Caco-2 (cell line): ENCODE measurements around the gene TUBGCP6. TPM values are rescaled to one million over a fixed set of nuclear protein-coding genes. Genes with fewer than 3 reads are reported as not detected.
"Not testable (repeated sequence)": the region's sequence is repeated elsewhere in the genome, so short reads cannot be mapped to it uniquely, and the experiment has no call there.

Source experiments
- BruUV-seq: library from RNA; stranded (reverse); fragments of 400-500 nt; replicated peaks from 2 replicates; lab custom pipeline; 2021; lab: Mats Ljungman, UMichigan
- CTCF ChIA-PET: fragments of 300-600 bp; sonication (Branson Sonifier 250); formaldehyde crosslinking; loops from one replicate; lab custom pipeline; 2022; ENCODE audit warnings: antibody characterized with exemption; lab: Charles Lee
- POLR2A ChIA-PET: fragments of 300-600 bp; sonication (Branson Sonifier 250); formaldehyde crosslinking; loops from one replicate; lab custom pipeline; 2022; ENCODE audit warnings: antibody characterized with exemption; lab: Charles Lee
- DNase-seq, 2 experiments: peaks; one replicate each; pipeline versions ENCODE4 v3.0.0 to v3.0.0-alpha.2; 2020 to 2022
- H3K27me3 ChIP-seq: replicated peaks from 2 replicates; pipeline ENCODE4 v1.6.0; 2011; ENCODE audit warnings: low read length; ENCODE audit not compliant: control insufficient read depth, insufficient read depth
- H3K36me3 ChIP-seq: 2 replicates; pipeline ENCODE4 v1.5.1; 2011; ENCODE audit warnings: low read length; ENCODE audit not compliant: control insufficient read depth, insufficient read depth
- H3K4me1 ChIP-seq: fragments of 250-450 bp; sonication (Bioruptor Pico); 2 replicates; pipeline ENCODE4 v1.5.1; 2020; ENCODE audit warnings: mild to moderate bottlenecking
- H3K4me3 ChIP-seq: 2 replicates; pipeline ENCODE4 v1.5.1; 2011; ENCODE audit warnings: low read depth, mild to moderate bottlenecking, control low read depth, low read length
- H3K9me3 ChIP-seq: fragments of 250-450 bp; sonication (Bioruptor Pico); 2 replicates; pipeline ENCODE4 v1.5.1; 2020; ENCODE audit warnings: mild to moderate bottlenecking, moderate library complexity
- H3K27ac Mint-ChIP-seq: one replicate; pipeline ENCODE4 v1.8.0; 2022; ENCODE audit warnings: mixed read lengths; ENCODE audit not compliant: unreplicated experiment
- H3K27me3 Mint-ChIP-seq: one replicate; pipeline ENCODE4 v1.8.0; 2022; ENCODE audit warnings: mixed read lengths; ENCODE audit not compliant: insufficient read depth, unreplicated experiment
- H3K36me3 Mint-ChIP-seq: one replicate; pipeline ENCODE4 v1.8.0; 2022; ENCODE audit warnings: mild to moderate bottlenecking, mixed read lengths; ENCODE audit not compliant: insufficient read depth, unreplicated experiment
- H3K4me1 Mint-ChIP-seq: one replicate; pipeline ENCODE4 v1.8.0; 2022; ENCODE audit warnings: low read depth, mixed read lengths; ENCODE audit not compliant: unreplicated experiment
- H3K4me3 Mint-ChIP-seq: one replicate; pipeline ENCODE4 v1.8.0; 2022; ENCODE audit warnings: mild to moderate bottlenecking, moderate library complexity, mixed read lengths; ENCODE audit not compliant: unreplicated experiment
- H3K9me3 Mint-ChIP-seq: one replicate; pipeline ENCODE4 v1.8.0; 2022; ENCODE audit warnings: mixed read lengths; ENCODE audit not compliant: unreplicated experiment
- intact Hi-C: fragments of 100-400 bp; cut with micrococcal nuclease; formaldehyde crosslinking; loops from one replicate; pipeline ENCODE4 v1.10.0; 2022; ENCODE audit not compliant: unreplicated experiment
- total RNA-seq: library from RNA; stranded (reverse); gene quantifications from 2 replicates; pipeline ENCODE4 v1.2.3, GENCODE V29; 2022
- TF ChIP-seq, protein P1 (sequence below), 2 experiments: fragments of 200-600 bp in 1 of 2; IDR thresholded peaks; 1 replicate in 1 of 2; 2 replicates in 1 of 2; pipeline versions ENCODE4 v1.5.1 to v1.8.0; 2011 to 2022; ENCODE audit warnings: antibody characterized with exemption in 1 of 2, control low read depth in 1 of 2, inconsistent platforms in 1 of 2, low read depth in 1 of 2, low read length in 1 of 2, mild to moderate bottlenecking in 1 of 2, moderate library complexity in 1 of 2; ENCODE audit not compliant: insufficient read depth in 1 of 2, severe bottlenecking in 1 of 2, unreplicated experiment in 1 of 2

Gene TUBGCP6
- total RNA-seq, 1 experiment from 2014 or later, result 29.3 TPM

DNA sequence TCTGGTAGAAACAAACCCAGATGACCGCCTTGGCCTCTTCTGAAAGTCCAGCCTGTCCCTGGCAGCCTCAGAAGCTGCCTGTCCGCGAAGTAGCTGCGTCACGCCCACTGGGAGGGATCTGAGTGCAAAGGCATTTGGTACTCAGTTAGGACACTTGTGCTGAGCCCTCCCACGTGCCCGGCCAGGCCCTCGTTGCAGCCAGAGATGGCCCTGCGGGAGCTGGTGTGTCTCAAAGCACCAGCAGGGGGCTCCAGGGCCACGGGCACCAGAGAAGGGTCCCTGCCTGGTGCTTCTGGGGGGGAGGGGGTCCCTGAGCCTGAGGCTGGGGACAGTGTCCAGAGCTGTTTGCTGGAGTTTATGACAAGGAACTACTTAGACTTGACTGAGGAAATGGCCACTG, 38.2 kb downstream of the TUBGCP6 start:
- Mint-ChIP-seq H3K4me1 (peaks cover 19% of the 10 kb centered on the region), H3K27ac (no peak overlapping the region)
- POLR2A ChIA-PET, result interaction anchor here (0.5 kb wide), 1 partner anchor 246 kb away, joined by 3 read pairs; no protein-coding TSS in a partner anchor

DNA sequence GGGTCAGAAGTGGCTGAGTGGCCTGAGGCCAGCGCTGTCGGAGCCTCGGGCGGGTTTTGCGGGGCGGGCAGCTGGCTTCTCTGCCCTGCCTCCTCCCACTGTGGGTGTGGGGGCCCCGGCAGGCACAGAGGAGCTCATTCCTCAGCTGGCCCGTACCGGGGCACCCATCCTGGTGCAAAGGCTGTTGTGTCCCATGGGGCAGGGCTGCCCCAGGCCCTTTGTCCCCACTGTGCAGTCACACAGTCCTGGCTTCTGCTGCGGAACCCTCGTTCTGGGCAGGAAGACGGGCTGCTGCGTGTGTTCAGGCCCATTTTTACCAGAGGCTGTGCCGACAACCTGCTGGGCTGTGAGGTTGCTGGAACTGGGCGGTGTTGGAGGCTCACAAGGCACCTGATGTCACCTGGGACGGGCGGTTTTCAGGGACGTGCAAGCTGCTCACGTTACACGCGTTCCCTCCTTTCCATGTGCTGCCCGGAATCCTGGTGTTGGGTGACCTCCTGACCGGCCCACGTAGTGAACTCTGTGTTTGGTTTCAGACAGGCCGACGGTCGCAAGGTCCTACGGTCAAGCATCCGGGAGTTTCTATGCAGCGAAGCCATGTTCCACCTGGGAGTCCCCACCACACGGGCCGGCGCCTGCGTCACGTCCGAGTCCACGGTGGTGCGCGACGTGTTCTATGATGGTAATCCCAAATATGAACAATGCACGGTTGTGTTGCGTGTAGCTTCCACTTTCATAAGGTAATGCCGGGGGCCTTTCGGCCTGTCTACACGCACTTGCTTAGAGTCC, 38.8 kb downstream of the TUBGCP6 start:
- no TSS peak for BruUV-seq
- H3K4me3 ChIP-seq, result no peak overlapping the region
- no peaks in the 10 kb centered on the region for H3K27me3 ChIP-seq
- Mint-ChIP-seq H3K27ac (no peak overlapping the region), H3K36me3 (peaks cover 43% of the 10 kb centered on the region), H3K27me3 (no peaks in the 10 kb centered on the region), H3K4me3 (no peak overlapping the region), H3K9me3 (no peaks in the 10 kb centered on the region), H3K4me1 (peaks cover 19% of the 10 kb centered on the region)
- POLR2A ChIA-PET, result interaction anchor here (0.5 kb wide), 1 partner anchor 246 kb away, joined by 3 read pairs; no protein-coding TSS in a partner anchor
- TF ChIP-seq, protein P1, sequence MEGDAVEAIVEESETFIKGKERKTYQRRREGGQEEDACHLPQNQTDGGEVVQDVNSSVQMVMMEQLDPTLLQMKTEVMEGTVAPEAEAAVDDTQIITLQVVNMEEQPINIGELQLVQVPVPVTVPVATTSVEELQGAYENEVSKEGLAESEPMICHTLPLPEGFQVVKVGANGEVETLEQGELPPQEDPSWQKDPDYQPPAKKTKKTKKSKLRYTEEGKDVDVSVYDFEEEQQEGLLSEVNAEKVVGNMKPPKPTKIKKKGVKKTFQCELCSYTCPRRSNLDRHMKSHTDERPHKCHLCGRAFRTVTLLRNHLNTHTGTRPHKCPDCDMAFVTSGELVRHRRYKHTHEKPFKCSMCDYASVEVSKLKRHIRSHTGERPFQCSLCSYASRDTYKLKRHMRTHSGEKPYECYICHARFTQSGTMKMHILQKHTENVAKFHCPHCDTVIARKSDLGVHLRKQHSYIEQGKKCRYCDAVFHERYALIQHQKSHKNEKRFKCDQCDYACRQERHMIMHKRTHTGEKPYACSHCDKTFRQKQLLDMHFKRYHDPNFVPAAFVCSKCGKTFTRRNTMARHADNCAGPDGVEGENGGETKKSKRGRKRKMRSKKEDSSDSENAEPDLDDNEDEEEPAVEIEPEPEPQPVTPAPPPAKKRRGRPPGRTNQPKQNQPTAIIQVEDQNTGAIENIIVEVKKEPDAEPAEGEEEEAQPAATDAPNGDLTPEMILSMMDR (IDR thresholded peaks at IDR 0.05; ENCODE audit: insufficient read depth in 1 of 2, low read depth in 1 of 2, low read length in 1 of 2, severe bottlenecking in 1 of 2, unreplicated experiment in 1 of 2), result no peak
- no peaks in the 10 kb centered on the region for H3K9me3 ChIP-seq
- CTCF ChIA-PET, result interaction anchor here (0.6 kb wide), 1 partner anchor 9 kb away, joined by 6 read pairs; no protein-coding TSS in a partner anchor
- intact Hi-C loops, result no loop called here
- H3K4me1 ChIP-seq, result no peaks in the 10 kb centered on the region; the same call in 1 of the 2 replicates
- DNase-seq, result no peak
- no peaks in the 10 kb centered on the region; the same call in 1 of the 2 replicates for H3K36me3 ChIP-seq

More for the DNA sequence above, 38.2 kb downstream of the TUBGCP6 start:
- DNase-seq, result peak in 1 of 2 experiments; percentile 52
- intact Hi-C loops, result no loop called here
- Histone ChIP-seq H3K9me3 (no peaks in the 10 kb centered on the region), H3K36me3 (no peaks in the 10 kb centered on the region; the same call in 1 of the 2 replicates), H3K4me3 (no peak overlapping the region), H3K27me3 (no peaks in the 10 kb centered on the region), H3K4me1 (no peaks in the 10 kb centered on the region; the same call in 1 of the 2 replicates)
- BruUV-seq, result no TSS peak
- Mint-ChIP-seq H3K36me3 (peaks cover 47% of the 10 kb centered on the region), H3K4me3 (no peak overlapping the region), H3K27me3 (no peaks in the 10 kb centered on the region), H3K9me3 (no peaks in the 10 kb centered on the region)
- CTCF ChIA-PET, result interaction anchor here (0.6 kb wide), 1 partner anchor 8 kb away, joined by 6 read pairs; no protein-coding TSS in a partner anchor
- TF ChIP-seq, protein P1 (IDR thresholded peaks at IDR 0.05; ENCODE audit: insufficient read depth in 1 of 2, low read depth in 1 of 2, low read length in 1 of 2, severe bottlenecking in 1 of 2, unreplicated experiment in 1 of 2), result peak; percentile 27 to 49

DNA sequence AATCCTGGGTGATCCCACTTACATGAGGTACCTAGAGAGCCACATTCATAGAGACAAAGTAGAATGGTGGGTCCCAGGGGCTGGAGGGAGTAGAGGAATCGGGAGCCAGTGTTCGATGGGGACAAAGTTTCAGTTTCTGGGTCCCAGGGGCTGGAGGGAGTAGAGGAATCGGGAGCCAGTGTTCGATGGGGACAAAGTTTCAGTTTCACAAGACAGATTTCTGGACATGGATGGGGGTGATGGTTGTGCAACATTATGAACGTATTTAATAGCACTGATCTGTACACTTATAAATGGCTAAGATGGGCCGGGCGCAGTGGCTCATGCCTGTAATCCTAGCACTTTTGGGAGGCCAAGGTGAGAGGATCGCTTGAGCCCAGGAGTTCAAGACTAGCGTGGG, 39.8 kb downstream of the TUBGCP6 start:
- H3K27ac Mint-ChIP-seq, H3K36me3 ChIP-seq, CTCF ChIA-PET, H3K27me3 ChIP-seq, H3K9me3 Mint-ChIP-seq, H3K4me3 Mint-ChIP-seq, POLR2A ChIA-PET, H3K4me3 ChIP-seq, intact Hi-C loops, DNase-seq, H3K4me1 ChIP-seq, H3K27me3 Mint-ChIP-seq, BruUV-seq, H3K9me3 ChIP-seq: not testable (repeated sequence)
- H3K36me3 Mint-ChIP-seq, result peaks cover 33% of the 10 kb centered on the region
- H3K4me1 Mint-ChIP-seq, result peaks cover 17% of the 10 kb centered on the region
